Astrocyte (in vitro differentiated cells and primary cell): ENCODE results near the gene MAP1LC3A.

Source experiments
- EZH2 ChIP-seq: IDR thresholded peaks from 2 replicates; pipeline ENCODE4 v1.6.1; 2012; ENCODE audit warnings: mild to moderate bottlenecking, low read length, inconsistent platforms; ENCODE audit not compliant: insufficient read depth
- TF ChIP-seq, protein P1 (sequence below): IDR thresholded peaks from 2 replicates; pipeline ENCODE4 v1.5.1; 2011; ENCODE audit warnings: low read depth, mild to moderate bottlenecking, inconsistent platforms, low read length, moderate library complexity; ENCODE audit not compliant: insufficient read depth

DNA sequence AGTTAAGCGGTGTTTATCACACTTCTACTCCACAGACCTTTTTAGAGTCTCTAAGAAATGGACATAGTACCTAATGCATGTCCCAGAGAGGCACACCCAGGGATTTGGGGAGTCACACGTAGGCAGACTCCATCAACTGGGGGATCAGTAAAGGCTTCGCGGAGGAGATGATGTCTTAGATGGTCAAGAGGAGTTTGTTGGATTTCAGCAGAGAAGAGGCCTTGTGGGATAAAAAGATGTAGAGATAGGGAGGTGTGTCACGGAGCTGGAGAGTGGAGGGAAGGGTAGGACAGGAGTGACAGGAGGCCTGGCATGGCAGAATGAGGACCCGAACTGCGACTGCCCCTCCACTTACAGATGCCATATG, 33.2 kb upstream of the MAP1LC3A start:
- TF ChIP-seq, protein P1, sequence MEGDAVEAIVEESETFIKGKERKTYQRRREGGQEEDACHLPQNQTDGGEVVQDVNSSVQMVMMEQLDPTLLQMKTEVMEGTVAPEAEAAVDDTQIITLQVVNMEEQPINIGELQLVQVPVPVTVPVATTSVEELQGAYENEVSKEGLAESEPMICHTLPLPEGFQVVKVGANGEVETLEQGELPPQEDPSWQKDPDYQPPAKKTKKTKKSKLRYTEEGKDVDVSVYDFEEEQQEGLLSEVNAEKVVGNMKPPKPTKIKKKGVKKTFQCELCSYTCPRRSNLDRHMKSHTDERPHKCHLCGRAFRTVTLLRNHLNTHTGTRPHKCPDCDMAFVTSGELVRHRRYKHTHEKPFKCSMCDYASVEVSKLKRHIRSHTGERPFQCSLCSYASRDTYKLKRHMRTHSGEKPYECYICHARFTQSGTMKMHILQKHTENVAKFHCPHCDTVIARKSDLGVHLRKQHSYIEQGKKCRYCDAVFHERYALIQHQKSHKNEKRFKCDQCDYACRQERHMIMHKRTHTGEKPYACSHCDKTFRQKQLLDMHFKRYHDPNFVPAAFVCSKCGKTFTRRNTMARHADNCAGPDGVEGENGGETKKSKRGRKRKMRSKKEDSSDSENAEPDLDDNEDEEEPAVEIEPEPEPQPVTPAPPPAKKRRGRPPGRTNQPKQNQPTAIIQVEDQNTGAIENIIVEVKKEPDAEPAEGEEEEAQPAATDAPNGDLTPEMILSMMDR, result no peak
- TF ChIP-seq EZH2, result no peak
